Right hindlimb (tissue), 1 donor: ENCODE data around the gene ITGAD.
A peak's percentile ranks its signal among the peaks of the same experiment; 100 is the strongest.

Experiments
- DNase-seq: peaks from one replicate; pipeline ENCODE4 v3.0.0-alpha.2; 2018

The ITGAD gene

DNA sequence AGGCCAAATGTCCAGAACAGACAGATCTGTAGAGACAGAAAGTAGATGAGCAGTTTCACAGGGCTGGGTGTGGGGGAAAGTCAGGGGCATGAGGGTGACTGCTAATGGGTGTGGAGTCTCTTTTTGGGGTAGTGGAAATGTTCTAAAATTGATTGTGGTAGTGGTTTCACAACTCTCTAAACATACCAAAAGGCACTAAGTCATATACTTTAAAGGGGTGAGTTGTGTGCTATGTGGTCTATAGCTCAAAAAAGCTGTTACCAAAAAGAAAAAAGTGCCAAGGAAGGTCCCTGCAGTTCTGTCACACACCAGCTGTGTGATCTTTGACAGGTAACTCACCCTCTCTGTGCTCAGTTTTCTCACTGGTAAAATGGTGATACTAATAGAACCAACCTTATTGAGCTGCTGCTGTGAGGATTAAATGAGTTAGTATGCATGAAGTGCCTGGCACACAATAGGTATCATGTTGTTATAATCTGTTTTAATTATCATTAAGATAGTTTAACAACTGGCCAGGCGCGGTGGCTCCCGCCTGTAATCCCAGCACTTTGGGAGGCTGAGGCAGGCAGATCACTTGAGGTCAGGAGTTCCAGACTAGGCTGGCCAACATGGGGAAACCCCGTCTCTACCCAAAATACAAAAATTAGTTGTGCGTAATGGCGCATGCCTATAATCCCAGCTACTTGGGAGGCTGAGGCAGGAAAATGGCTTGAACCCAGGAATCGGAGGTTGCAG, 27.8 kb upstream of the ITGAD start:
- DNase-seq, result no peak

DNA sequence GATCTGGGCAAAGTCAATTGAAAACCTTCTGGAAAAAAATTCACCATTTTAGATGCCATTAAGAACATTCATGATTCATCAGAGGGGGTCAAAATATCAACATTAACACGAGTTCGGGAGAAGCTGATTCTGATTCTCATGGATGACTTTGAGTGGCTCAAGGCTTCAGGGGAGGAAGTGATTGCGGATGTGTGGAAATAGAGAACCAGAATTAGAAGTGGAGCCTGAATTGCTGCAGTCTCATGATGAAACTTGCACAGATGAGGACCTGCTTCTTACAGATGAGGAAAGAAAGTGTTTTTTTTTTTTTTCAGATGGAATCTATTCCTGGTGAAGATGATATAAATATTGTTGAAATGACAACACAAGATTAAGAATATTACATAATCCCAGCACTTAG, 25.3 kb upstream of the ITGAD start:
- no peak for DNase-seq

DNA sequence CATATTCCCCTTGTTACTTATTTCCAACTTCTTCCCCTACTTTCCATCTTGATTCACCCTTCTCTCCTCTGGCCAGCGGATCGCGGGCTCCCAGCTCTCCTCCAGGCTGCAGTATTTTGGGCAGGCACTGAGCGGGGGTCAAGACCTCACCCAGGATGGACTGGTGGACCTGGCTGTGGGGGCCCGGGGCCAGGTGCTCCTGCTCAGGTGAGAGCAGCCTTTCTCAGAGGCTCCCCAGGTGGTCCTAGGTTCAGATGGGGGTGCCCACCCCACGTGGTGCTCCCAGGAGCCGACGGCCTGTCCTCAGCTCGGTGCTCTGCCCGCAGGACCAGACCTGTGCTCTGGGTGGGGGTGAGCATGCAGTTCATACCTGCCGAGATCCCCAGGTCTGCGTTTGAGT, 22.1 kb upstream of the ITGAD start:
- DNase-seq, result no peak

DNA sequence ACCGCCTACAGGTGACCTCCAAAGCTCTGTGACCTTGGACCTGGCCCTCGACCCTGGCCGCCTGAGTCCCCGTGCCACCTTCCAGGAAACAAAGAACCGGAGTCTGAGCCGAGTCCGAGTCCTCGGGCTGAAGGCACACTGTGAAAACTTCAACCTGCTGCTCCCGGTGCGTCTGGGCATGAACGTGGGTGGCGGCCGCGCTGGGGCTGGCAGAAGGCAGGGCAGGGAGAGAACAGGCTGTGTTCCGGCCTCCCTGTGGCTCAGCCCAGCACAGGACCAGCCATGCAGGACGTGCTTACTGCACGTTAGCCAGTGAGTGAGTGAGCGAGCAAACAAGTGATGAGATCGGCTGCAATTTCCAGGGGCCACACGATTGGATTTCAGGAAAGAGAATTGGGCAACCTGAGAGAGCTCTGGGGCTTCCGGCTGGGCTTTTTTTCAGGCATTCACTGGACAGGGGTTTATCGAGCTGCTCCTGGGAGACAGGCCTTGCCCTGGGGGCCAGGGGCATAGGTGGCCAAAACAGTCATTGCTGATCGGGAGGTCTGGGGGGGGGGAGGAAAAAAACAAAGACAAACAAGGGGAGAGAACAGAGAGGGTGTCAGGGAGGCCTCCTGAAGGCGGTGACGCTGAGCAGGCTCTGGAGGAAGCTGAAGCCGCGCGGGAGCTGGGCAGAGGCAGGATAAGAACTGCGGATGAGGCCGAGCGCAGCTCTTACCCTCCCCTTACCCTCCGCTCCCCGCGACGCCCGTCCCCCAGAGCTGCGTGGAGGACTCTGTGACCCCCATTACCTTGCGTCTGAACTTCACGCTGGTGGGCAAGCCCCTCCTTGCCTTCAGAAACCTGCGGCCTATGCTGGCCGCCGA, 21.3 kb upstream of the ITGAD start:
- no peak for DNase-seq

DNA sequence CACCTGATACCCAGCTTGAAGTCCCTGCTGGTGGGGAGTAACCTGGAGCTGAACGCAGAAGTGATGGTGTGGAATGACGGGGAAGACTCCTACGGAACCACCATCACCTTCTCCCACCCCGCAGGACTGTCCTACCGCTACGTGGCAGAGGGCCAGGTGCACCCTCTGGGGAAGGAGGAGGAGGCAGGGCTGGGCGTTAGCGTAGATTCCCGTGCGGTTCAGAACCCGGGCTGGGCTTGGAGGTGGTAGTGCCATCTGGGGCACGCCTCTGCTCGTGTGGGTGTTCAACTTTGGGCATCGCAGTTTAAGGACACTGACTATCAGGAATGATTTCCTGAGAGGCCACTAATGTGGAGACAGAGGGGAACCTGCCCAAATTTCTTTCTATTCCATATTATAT, 19.9 kb upstream of the ITGAD start:
- DNase-seq, result no peak

DNA sequence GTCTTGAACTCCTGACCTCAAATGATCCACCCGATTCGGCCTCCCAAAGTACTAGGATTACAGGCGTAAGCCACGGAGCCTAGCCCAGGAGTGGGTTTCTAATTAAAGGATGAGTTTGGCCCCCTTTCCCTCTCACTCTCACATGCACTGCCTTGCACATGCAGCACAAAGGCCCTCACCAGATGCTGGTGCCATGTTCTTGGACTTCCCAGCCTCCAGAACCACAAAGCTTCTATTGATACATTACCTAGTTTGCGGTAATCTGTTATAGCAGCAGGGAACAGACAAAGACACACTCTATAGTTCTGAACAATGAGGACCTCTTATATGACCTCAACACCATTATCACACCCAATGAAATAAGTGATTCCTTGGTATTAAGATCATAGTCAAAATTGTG, 17.9 kb upstream of the ITGAD start:
- DNase-seq, result no peak

DNA sequence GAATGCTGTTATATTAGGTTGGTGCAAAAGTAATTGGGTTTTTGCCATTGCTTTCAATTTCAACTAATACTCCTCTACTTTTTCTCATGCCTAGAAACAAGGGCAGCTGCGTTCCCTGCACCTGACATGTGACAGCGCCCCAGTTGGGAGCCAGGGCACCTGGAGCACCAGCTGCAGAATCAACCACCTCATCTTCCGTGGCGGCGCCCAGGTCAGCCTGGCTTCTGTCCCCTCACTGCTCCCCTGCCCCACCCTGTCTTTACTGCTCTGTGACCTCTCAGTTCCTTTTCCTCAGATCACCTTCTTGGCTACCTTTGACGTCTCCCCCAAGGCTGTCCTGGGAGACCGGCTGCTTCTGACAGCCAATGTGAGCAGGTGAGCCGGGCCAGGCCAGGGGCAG, 16.4 kb upstream of the ITGAD start:
- DNase-seq, result no peak

DNA sequence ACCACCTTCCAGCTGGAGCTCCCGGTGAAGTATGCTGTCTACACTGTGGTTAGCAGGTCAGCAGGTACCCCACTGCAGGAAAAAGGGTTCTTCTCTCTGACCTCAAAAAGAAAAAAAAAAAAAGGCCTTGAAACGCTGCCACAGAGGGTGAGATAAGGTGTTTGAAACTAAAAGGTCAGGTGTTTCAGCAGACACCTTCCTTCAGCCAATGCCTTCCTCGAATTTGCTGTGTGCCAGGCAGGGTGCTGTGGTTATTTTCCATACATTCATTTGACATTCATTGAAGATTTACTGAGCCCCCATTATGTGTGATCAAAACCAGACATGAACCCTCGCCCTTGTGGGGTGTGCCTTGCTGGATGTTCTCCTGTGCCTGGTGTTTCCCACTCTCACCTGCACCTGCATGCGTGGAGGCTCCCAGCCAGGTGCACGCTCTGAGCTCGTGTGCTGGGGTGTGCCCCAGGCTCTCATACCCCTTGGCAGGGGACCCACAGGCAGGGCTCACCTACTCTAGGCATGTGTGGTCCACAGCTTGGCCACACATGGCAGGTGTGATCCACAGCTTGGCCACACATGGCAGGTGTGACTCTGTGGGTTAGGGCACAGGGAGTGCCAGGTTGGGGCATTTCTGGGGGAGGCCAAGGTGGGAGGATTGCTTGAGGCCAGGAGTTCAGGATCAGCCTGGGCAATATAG, 15.8 kb upstream of the ITGAD start:
- no peak for DNase-seq

DNA sequence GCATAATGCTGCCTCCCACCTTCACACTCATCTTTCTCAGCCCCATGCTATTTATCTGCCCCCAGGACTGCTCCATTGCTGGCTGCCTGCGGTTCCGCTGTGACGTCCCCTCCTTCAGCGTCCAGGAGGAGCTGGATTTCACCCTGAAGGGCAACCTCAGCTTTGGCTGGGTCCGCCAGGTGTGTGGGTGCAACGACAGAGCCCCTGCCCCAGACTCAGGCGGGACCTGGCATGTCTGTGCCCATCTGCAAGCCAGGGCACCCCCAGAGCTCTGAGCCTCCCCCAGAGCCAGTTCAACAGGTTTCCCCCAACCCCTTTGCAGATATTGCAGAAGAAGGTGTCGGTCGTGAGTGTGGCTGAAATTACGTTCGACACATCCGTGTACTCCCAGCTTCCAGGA, 12.9 kb upstream of the ITGAD start:
- no peak for DNase-seq

DNA sequence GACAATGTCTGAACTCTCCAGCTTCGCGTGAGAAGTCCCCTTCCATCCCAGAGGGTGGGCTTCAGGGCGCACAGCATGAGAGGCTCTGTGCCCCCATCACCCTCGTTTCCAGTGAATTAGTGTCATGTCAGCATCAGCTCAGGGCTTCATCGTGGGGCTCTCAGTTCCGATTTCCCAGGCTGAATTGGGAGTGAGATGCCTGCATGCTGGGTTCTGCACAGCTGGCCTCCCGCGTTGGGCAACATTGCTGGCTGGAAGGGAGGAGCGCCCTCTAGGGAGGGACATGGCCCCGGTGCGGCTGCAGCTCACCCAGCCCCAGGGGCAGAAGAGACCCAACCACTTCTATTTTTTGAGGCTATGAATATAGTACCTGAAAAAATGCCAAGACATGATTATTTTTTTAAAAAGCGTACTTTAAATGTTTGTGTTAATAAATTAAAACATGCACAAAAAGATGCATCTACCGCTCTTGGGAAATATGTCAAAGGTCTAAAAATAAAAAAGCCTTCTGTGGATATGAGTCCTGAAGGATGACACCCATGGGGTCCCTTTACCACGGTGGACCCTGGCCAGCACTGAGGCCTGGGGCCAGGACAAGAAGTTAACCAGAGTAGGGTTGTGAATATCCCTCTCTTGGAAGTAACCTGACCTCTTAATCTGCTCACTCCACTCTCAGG, 10.5 kb upstream of the ITGAD start:
- DNase-seq, result peak; percentile 42

DNA sequence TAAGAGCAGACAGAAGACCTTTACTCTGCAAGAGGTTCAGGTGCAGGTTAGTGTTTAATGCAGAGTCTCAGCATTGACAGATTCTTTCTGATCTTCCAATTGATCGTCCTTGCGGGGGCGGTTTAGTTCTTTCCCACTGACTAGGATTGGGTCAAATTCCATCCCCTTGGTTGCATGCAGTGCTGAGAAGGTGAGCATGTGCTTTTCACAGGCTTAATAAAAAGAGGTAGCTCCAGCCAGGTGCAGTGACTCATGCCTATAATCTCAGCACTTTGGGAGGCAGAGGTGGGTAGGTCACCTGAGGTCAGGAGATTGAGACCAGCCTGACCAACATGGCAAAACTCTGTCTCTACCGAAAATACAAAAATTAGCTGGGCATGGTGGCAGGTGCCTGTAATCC, 7.5 kb upstream of the ITGAD start:
- no peak for DNase-seq

DNA sequence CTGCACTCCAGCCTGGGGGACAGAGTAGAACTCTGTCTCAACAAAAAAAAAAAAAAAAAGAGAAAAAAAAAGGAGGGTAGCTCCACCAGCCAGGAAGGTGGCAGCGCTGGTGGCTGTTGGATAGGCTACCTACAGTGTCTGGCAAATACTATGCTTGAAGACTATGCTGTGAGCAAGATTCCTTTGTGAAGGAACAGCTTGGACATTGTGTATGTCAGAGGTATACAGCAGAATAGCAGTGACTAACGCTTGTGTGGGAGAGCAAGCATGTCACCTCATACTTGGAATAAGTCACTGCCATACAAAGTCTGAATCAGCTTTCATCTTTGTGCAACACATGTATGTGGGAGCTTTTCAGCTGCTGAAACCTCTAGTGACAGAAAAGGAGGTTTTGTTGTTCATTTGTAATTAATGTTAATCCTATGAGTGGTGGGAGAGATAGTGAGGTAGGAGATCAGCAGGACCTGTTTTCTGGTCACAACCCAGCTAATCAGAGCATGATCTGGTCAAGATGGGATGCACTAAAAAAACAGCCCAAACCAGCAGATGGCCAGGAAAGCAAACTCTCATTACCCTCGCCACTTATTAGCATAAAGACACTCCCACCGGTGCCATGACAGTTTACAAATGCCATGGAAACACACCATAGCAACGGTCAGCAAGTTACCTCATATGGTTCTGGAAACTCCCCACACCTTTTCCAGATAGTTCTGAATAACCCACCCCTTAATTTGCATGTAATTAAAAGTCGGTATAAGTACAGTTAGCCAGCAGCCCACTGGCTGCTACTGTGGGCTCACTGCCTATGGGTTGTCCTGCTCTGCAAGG, 6.8 kb upstream of the ITGAD start:
- no peak for DNase-seq

DNA sequence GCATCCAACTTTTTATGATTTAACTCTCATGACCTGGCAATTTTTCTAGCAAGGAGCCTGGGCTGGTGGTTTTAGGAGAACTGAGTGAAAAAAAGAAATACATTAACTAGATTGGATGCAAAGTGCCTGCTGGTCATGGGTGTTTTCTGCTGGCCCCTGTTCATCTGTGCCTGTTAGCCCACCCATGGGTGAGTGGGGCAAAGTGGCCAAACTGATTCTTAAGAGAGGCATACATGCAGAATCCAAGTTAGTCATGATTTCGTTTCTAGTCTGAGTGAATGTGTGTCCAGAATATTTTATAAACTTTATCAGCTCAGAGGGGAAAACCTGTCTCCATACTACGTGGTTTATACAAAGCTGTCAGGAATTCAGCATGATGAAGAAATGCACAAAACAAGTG, 4.6 kb upstream of the ITGAD start:
- DNase-seq, result no peak

DNA sequence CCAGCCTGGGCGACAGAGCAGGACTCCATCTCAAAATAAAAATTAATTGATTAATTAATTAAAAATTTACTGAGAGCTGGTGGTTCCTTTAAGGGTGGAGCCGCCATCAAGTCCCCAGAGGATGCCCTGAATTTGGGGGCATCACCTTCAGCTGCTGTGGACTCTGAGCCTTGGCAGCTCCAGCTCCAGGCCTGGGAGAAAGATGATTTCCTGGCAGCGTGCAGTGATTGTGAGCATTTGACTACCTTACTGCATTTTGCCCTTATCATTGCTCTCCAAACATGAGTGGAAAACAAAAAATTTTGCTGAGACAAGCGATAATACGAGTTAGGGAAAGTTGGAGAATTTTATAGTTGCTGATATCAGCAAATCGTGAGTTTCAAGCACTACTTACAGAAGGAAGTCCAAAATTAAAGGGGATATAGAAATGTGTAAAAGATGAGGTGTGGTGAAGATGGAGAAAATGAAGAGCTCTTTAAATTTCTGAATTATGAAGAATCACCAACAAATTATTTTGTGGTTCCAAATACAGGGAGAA, 2.6 kb upstream of the ITGAD start:
- no peak for DNase-seq

DNA sequence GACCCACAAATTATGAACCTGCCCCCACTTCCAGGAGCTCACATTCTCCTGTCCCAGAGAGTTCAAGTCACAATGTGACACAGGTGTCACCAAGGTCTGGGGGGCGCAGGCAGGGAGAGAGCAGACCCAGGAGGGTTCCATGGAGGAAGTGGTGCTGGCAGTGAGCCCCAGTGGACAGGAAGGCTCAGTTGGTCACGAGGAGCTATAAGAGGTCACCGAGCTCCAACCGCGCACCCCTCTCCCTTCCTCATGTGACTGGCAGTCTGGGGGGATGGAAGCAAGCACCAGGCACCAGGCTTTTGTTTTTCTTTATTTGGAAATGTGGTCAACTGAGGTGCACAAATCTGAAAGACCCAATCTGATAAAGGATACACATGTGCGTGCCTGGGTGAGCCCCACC, 2.5 kb downstream of the ITGAD start:
- DNase-seq, result no peak

DNA sequence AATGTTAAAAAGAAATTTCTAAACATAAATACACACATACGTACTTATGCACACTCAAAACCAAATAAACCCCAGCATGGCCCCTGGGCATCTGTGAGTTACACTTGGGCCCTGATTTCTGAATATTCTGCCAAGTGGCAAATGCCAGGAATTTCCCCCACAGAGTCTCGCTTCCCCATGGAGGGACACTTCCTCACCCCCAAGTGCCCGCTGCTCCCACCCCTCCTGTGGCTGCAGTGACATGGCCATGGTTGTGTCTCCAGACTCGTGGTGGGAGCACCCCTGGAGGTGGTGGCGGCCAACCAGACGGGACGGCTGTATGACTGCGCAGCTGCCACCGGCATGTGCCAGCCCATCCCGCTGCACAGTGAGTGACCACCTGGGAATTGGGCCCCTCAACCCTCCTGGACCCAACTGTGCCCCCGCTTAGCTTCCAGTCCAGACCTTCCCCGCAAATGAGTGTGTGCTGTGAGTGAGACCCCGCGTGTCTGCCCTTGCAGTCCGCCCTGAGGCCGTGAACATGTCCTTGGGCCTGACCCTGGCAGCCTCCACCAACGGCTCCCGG, 4.0 kb downstream of the ITGAD start:
- no peak for DNase-seq

DNA sequence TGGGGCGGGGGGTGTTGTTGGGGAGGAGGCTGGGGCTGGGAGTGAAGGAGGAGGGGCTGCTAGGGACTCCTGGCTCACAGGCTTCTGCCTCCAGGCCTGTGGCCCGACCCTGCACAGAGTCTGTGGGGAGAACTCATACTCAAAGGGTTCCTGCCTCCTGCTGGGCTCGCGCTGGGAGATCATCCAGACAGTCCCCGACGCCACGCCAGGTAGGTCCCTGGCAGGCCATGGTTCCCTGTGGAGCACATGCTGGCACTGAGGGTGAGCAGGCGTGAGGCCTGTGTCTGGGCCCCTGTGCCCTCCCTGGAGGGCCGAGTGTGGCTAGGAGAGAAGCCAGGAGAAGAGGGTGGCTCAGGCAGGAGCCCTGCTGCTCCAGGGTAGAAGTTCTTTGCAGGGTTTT, 4.6 kb downstream of the ITGAD start:
- DNase-seq, result no peak

DNA sequence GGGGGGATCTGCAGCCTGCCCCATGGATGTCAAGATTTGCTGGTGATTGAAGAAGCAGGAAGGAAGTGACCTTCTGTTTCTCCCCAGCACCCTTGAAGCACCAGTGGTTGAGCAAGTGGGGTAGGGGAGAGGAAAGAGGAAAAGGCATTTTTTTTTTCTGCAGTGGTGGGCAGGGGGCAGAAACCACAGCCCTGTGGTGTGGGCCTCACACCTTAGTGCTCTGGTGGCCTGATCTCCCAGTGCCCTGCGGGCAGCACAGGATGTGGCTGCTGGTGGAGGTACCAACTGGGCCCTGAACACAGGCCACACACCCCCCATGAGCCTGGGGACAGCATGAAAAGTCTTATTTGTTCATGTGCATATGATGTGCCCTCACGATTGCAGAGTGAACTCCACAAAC, 7.1 kb downstream of the ITGAD start:
- no peak for DNase-seq

DNA sequence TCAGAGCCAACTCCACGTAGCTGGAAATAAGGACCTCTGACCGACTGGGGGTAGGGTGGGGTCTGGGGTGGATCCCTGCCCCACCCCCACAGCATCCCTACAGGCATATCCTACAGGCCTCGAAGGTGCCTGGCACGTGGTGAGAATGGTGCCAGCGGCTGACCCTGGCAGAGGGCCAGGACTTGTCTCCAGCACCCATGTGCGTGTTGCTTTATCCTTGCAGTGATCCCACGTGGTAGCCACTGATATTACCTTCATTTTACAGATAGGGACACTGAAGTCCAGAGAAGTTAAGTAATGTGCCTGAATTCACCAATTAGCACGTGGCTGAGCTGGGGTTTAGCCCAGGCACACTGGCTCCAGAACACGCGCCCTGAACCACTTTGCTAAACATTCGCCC, 8.3 kb downstream of the ITGAD start:
- DNase-seq, result no peak

DNA sequence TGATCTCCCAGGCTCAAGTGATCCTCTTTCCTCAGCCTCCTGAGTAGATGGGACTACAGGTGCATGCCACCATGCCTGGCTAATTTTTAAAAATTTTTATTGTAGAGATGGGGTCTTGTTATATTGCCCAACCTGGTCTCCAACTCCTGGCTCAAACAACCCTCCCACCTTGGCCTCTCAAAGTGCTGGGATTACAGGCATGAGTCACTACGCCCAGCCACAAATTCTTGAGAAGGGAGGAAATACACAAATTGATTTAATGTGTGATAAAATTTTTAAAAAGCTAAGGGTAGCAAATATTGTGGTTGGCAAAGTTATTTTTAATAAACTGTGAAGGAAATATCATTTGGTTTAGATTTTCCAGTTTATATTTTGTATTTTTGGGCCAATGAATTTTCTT, 9.6 kb downstream of the ITGAD start:
- DNase-seq, result no peak

DNA sequence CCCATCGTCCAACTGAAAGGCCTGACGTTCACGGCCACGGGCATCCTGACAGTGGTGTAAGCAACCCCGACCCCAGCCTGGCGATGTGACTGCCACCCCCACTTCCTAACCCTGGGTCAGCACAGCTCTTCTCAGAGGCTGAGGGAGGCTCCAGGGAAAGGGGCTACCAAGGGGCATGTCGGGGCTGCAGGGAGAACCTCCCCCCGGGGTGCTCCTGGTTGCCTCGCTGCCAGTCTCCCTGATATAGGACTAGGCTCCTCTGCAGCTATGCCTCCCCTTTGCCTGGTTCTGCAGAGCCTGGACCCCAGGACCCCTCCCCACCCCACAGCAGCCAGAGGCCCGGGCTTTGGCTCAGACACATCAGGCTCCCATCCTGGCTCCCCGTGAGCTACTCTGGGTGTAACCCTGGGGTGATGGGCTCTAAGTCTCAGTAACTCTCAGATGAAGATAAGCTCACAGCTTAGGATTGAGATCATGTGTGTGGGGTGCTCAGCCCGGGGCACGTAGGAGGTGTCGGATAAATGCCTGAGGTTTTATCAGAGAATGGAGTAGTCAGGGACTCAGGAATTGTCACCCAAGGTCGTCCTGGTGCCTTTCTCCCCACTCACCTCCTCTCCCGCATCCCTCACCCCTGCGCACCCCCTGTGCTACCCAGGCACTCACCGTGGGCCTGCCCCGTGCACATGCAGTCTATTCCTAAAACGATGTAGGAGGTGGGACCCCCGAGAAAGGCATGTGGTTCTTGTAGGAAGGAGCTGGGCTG, 10.6 kb downstream of the ITGAD start:
- no peak for DNase-seq
